Measurements from ENCODE around the gene VAC14.

DNA sequence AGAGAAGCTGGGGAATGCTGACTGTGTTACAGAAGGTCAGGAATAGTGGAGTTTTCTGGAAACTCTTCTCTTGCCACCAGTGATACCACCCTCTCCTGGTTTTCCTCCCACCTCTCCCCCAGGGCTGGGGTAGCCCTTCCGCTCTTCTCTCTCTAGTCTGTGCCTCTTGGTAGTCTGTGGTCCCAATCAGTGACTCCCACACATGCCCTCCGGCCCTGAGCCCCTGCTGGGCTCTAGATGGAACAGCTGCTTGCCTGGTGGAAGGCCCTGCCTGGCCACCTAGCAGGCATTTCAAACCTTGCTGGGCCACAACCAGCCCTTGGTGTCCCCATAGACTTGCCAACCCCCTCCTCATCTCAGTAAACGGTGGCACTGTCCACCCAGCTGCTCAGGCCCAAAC is 99.9 kb downstream of the VAC14 start:
- no peak for TF ChIP-seq REST (IDR thresholded peaks at IDR 0.05; ENCODE audit: borderline replicate concordance)
- no peak for TF ChIP-seq CTCF (IDR thresholded peaks at IDR 0.05; ENCODE audit: poor library complexity, severe bottlenecking)
- TF ChIP-seq POLR2AphosphoS5 (IDR thresholded peaks at IDR 0.05), result no peak
- no peak for TF ChIP-seq TAF1 (IDR thresholded peaks at IDR 0.05; ENCODE audit: low read depth)
- no peak for TF ChIP-seq EP300 (conservative IDR thresholded peaks at IDR 0.05; ENCODE audit: poor library complexity, severe bottlenecking)
- TF ChIP-seq EZH2 (IDR thresholded peaks at IDR 0.05; ENCODE audit: borderline replicate concordance, insufficient read depth, low read length, poor library complexity, severe bottlenecking), result no peak
- TF ChIP-seq MXI1 (conservative IDR thresholded peaks at IDR 0.05; ENCODE audit: poor library complexity, severe bottlenecking), result no peak
- TF ChIP-seq SMC3 (conservative IDR thresholded peaks at IDR 0.05; ENCODE audit: poor library complexity), result no peak
